Fibroblast of the aortic adventitia (primary cell): ENCODE measurements around the gene THBS1. TPM values are rescaled to one million over a fixed set of nuclear protein-coding genes. Genes with fewer than 3 reads are reported as not detected.

Source experiments
- DNase-seq: peaks from one replicate; pipeline ENCODE4 v3.0.0-alpha.2; 2010; ENCODE audit warnings: low read depth
- H3K4me3 ChIP-seq: 2 replicates; pipeline ENCODE4 v1.5.1; 2011; ENCODE audit warnings: low read depth, mild to moderate bottlenecking, control low read depth, low read length, moderate library complexity
- total RNA-seq: library from RNA; depleted of rRNA; stranded (reverse); fragments of >200 nt; gene quantifications from 2 replicates; pipeline ENCODE4 v1.2.3, GENCODE V29; 2012; ENCODE audit warnings: low replicate concordance
- TF ChIP-seq, protein P1 (sequence below): IDR thresholded peaks from 2 replicates; pipeline ENCODE4 v1.5.1; 2011; ENCODE audit warnings: mild to moderate bottlenecking, low read length, control low read depth, inconsistent platforms; ENCODE audit not compliant: insufficient read depth

The THBS1 gene
- total RNA-seq, 1 donor: 141 TPM

DNA sequence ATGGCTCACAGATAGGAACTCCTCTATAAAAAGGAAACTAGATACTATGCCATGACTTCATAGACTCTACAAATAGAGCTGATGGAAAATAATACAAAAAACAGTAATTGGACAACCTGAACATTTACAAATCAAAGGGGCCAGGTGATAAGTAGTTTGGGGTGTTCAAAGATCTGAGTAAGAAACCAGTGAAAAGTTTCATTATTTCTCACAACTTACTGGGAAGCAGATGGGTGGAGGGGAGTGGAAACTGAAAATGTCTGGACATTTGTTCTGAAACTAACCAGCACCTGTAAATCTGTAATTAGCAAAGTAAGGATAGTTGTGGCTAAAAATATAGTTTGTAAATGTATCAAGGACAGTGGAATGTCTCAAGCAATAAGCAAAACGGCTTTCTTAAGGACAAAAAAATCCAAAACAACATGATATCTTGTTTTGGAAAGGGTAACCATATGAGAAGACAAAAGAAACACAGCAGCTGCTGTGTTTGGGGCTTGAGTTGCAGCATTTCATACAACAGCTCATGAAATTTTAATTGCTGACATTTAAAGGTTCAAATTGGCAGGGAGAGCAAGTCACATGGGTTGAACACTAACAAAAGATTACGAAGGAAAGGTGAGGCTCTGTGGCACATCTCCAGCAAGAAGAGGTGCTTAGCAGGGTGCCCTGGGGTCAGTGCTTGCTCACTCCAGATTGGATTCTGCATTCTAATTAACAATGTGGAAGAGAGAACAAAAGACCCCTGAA, 26.8 kb upstream of the THBS1 start:
- no peak overlapping the region for H3K4me3 ChIP-seq
- DNase-seq: no peak
- TF ChIP-seq, protein P1, sequence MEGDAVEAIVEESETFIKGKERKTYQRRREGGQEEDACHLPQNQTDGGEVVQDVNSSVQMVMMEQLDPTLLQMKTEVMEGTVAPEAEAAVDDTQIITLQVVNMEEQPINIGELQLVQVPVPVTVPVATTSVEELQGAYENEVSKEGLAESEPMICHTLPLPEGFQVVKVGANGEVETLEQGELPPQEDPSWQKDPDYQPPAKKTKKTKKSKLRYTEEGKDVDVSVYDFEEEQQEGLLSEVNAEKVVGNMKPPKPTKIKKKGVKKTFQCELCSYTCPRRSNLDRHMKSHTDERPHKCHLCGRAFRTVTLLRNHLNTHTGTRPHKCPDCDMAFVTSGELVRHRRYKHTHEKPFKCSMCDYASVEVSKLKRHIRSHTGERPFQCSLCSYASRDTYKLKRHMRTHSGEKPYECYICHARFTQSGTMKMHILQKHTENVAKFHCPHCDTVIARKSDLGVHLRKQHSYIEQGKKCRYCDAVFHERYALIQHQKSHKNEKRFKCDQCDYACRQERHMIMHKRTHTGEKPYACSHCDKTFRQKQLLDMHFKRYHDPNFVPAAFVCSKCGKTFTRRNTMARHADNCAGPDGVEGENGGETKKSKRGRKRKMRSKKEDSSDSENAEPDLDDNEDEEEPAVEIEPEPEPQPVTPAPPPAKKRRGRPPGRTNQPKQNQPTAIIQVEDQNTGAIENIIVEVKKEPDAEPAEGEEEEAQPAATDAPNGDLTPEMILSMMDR: no peak

DNA sequence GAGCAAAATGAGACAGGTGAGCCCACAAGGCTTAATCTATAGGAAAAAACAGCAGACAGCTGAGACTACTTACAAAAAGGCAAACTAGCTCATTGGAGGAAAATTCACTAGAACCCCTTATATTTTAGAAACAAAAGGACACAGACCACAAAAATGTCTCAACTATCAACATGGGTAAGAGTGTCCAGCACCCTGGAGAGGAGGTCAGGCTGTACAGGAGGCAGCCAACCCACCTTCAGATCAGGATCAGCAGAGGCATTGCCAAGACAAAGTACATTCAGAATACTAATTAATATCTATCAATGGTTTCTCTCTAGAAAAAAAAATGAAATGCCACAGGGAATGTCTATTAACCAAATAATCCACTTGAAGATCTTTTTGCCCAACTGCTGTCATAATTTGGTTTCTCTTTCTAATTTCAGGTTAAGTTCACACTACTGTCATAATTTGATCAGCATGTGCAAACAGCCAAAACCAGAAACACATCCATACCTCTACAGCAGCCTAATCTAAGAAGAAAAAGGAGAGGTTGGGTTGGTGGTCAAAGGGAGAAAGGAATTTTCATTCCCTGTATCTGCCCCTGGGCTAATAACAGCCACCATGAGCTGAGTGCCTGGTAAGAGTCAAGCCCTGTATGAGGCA, 26.0 kb upstream of the THBS1 start:
- no peak for DNase-seq
- TF ChIP-seq, protein P1: no peak
- H3K4me3 ChIP-seq: no peak overlapping the region

DNA sequence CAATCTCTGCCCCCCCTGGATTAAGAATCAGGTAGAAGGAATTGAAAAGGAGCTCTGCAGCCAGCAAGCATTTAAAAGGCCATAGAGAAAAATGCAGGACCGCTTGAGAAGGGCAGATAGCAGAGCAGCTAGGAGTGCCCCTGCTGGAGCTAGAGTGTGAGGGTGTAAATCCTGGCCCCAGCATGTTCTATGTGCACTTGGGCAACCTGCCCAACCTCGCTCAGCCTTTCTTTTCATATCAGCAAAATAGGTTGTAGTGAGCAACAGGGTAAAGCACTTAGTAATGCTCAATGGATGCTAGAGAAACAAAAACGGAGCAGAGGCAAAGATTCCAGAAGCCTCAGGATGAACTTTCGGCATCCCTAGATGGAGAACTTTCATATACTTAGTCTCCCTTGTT, 25.0 kb upstream of the THBS1 start:
- DNase-seq: peak; percentile 33
- TF ChIP-seq, protein P1: no peak
- H3K4me3 ChIP-seq: no peak overlapping the region

DNA sequence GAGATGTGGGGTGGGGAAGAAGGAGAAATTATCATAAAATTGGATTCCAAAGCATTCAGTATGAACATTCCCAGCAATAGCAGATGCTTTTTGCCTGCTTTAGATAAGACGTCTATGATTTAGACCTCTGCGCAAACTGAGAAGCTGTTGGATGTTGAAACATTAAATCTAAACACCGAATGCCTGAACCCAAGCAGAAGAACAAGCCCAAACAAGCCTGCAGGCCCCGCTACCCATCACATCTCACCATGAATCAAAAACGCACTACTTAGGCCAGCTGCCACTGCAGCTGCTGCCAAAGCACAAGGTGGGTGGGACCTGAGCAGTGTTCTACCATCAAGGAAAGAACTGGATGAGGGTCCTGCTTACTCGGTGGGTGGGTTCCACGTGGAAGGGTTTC, 24.4 kb upstream of the THBS1 start:
- DNase-seq: no peak
- TF ChIP-seq, protein P1: no peak
- H3K4me3 ChIP-seq: no peak overlapping the region

DNA sequence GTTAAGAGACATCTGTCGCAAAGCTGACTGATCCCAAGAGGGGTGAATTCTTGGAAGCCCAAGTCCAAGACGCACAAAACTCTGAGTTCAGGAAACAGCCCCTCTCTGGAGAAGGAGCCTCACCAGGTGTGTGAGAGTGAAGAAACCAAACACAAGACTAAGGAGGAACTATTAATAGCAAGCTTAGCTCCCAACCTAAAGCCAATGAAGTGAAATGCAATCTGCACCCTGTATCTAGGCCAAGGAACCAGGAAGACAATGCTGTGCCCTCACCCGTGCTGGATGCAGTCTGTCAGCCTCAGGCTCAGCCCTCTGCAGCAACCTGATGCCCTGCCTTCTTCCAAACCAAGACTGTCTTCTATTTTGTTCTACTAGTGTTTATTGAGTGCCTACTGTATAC, 22.5 kb upstream of the THBS1 start:
- TF ChIP-seq, protein P1: no peak
- H3K4me3 ChIP-seq: no peak overlapping the region
- no peak for DNase-seq

DNA sequence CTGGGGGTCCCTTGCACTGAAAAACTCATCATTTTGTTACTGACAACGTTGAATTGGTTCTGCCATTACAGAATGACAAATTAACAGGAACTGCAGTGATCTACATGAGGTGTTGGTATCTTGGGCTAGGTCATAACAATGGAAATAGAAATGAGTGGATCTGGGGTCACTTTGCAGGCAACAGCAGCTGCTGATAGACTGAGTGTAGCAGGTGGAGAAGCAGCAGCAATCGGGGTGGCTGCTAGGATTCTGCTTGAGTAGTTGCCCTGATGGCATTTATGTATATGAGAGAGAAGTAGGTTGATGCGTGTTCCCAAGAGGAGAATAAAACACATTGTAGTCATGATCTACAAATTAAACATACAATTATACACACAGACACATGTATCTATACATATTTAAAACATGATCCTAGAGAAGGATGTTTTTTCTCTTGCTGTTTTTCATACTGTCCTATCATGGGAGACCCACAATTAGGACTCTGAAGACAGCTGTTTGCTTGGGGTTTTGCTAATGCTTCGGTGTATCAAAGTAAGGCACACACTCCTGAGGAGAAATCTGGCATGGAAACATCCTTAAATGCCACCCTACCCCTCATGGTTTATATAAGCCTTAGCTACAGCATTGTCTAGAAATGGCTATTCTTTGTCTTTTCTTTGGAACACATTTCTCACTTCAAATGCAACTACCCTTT, 15.8 kb upstream of the THBS1 start:
- no peak for DNase-seq
- no peak overlapping the region for H3K4me3 ChIP-seq
- TF ChIP-seq, protein P1: no peak
